HG03521 (cell line): ENCODE data around the gene ADAMTS17.
"Not testable (repeated sequence)": the region's sequence is repeated elsewhere in the genome, so short reads cannot be mapped to it uniquely, and the experiment has no call there.

Experiments used
- ATAC-seq: cut with Tn5 transposase; IDR thresholded peaks from one replicate; pipeline ENCODE4 v1.9.1; 2021; ENCODE audit warnings: mild to moderate bottlenecking, moderate library complexity; ENCODE audit not compliant: unreplicated experiment

The ADAMTS17 gene

DNA sequence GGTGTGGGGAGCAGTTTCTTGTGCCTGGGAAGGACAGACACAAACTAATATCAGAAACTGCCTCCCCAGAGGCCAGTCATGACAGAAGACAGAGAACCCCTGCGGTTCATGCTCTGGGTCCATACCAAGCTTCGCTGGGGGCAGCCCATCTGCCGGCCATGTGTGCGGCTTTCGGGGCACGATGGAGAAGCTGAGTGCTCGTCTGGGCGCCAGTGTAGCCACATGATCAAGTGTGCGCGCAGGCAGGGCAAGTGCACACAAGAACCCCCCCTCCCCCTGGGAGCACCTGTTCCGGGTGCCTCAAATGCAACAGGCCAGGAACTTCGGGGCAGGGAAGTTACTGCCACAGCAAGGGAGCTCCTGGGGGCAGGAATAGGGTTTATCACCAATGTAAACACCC lies 1.8 kb downstream of the ADAMTS17 start:
- ATAC-seq, result no peak

DNA sequence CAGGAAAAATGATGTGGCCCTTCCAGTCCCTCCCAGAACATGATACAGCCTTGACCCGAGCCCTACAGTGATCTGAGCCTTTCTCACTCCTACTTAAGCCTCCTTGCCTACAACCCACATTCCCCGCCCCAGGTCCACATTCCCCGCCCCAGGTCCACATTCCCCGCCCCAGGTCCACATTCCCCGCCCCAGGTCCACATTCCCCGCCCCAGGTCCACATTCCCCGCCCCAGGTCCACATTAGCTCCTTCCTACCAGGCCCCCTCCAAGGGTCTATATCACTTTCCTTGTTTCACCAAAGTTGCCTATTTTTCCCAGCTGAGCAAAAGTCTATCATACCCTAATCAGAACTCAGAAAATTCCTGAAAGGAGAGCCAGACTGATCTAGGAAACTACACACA lies 2.3 kb downstream of the ADAMTS17 start:
- not testable (repeated sequence) for ATAC-seq

DNA sequence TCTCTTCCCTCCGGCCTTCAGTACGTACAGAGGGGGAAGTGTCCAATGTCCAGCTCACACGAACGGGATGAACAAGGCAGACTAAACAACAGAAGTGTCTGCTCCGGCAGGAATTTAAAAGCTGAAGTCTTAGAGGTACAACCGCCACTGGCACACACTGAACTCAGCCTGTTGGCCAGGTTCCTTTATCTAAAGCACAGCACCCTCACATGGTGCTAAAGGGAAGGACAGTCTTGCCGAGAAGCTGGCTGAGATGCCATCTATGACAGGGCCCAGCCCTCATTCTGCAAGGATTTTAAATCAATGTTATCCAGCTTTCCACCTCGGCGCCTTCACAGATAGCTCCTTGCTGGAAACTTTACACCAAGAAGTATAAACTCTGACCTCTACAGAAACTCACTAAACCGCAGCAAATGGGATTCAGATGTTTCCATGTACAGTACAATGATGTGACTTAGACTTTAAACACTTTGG lies 2.8 kb downstream of the ADAMTS17 start:
- peak; percentile 31 for ATAC-seq

DNA sequence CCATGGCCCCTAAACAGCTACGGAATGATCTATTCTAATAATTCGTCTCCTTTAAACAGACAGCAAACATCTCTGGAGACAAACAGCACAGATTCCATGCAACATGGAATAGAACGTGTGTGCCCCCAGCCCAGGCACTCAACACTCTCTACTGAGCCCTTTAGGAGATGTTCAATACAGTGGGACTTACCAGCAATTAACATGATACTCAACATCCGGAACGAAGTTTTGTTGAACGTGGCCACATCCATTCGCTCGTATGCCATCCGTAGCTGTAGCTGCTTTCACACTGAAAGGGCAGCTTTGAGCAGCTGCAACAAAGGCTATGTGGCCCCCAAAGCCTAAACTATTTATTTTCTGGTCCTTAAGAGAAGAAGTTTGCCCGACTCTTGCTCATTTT lies 3.5 kb downstream of the ADAMTS17 start:
- ATAC-seq, result no peak

DNA sequence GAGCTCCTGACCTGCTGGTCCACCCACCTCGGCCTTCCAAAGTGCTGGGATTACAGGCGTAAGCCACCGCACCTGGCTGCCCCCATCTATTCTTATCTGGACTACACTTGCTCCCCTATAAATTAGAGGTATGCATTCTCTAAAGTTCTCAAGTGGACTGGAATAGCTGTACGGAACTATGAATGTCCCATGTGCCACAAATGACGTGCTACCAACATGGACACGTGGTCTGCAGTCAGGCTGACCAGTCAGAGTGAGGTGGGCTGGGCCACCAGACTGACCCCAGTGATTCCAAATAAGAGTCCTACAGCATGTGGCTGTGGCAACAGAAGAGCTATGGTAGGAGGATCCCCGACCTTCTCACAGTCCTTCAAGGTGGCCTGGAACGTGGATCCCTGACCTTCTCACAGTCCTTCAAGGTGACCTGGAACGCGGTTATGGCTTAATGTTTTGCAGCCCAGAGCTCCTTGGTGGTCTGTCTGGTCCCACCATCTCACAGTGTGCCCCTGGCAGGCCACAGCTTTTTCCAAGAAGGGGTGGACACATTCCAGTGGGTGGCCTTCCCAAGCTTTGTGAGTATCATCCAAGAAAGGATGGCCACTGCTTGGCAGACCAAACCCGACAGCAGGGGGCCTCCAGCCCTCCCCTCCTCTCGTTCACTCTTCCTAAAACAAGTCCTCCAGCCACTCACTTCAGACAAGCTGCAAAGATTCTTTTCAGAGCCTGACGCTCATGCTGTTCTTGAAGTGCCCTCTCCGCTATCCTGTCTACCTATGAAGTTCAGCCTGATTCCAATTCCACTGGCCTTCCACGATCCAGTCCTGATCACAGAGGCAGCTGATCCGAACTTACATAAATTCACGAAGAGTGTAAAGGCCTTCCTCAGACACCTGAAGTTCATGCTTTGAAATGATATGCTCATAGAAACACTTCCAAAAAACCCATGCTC lies 4.4 kb downstream of the ADAMTS17 start:
- no peak for ATAC-seq

DNA sequence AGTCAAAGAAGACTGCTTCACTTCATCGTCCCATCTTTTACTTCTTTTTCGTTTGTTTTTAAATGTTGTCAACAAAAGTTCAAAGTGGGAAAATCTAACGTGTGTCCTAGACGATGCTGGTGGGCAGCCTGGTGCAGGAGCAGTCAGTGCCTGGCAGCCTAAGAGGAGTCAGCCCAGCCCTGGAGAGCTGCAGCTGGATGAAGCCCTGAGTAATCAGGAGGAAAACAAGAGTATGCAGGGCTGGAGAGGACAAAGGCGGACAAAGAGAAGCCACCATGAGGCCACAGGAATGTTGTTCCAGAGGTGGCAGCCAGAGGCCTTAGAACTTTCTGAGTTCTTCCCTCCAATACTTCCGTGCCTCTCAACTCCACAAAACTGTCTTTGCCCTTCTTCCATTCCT lies 5.7 kb downstream of the ADAMTS17 start:
- no peak for ATAC-seq

DNA sequence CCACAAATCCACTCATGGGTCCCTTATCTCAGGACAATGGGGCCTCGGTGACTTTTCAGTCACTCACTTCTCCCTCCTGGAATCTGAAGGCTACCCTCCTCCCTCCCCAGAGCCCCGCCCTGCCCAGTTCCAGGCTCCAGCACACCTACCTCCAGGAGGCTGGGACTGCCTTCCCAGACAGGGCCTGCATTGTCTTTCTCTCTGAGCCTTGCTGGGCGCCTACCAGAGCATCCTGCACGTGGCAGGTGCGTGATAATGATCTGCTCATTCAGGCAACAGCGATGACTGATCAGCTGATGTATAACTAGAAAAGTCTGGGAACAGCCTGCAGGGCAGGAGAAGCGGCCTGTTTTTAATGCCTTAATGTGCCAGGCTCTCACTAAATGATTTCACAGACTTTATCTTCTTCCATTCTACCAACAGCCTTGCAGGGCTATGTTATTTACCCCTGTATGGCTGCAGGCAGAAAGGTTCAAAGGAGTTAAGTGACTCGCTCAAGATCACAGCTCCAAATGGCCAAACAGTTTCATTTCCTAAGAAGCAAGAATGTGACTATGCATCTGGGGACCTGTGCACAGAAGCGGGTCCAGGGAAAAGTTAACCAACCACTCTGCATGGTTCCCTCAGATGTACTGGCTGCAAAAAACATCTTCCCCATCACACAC lies 6.3 kb downstream of the ADAMTS17 start:
- no peak for ATAC-seq

DNA sequence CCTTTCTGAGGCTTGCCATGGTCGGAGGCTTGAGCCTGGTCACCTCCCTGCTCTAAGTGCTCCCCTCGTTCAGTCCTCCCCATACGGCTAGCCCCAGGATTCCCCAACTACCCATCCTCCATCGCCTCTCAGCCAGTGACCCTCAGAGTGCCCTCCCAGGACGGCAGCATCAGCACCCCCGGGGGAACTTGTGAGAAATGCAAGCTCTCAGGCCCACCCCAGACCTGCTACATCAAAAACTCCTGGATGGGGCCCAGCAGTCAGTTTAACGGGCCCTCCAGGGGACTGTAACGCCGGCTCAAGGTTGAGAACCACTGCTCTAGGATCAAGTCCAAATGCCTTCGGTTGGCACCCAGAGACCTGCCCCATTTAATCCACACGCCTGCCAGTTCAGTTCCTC lies 6.9 kb downstream of the ADAMTS17 start:
- ATAC-seq, result no peak

DNA sequence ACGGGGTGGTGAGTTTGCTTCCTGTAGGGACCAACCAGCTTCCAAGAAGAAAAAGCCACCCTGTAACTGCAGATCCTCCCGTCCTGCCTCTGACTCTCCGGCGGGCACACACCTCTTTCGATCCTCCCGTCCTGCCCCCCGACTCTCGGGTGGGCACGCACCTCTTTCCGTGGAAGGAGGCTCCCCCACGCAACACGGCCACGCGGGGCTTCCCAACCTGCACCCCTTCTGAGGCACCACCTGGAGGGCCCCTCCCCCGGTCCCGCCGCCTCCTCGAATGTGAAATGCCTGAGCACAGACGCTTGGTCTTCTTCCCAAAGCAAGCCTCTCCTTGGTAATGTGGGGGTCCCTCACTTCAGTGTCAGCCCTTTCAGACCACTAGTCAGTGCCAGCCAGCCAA lies 7.3 kb downstream of the ADAMTS17 start:
- ATAC-seq, result no peak

DNA sequence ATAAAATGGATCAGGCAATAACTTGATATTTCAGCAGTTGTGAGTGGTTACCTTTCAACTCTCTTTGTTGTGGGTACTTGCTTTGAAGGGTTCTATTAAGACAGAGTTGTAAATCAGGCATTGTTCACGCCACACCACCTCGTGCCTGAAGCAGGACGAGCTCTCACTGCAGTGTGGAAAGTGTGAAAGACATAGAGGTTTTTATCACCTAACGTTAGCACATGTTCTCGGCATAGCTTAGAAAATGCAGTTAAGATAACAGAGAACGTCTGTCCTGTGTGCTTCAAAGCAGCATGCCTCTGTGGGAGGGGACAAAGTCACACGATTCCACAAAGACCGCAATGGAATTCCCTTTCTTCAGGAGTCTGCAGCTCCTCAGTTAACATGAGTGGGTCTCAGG lies 7.8 kb downstream of the ADAMTS17 start:
- no peak for ATAC-seq

DNA sequence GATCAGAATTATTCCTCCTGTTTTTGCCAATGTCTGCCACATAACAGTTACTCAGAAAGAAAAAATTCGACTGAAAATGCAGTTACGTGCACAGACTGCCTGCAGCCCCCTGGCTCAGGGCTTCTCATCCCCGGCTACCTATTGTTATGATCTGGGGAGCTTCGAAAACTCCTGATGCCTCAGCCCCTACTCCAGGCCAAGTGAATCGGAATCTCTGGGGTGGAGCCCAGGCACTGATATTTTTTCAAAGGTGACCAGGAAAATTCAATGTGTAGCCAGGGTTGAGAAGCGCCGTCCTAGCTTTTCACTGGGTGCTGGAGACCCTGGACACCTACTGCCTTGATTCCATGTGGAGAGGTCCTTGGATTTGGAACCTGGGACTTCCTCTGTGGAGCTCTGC lies 8.5 kb downstream of the ADAMTS17 start:
- ATAC-seq, result no peak

DNA sequence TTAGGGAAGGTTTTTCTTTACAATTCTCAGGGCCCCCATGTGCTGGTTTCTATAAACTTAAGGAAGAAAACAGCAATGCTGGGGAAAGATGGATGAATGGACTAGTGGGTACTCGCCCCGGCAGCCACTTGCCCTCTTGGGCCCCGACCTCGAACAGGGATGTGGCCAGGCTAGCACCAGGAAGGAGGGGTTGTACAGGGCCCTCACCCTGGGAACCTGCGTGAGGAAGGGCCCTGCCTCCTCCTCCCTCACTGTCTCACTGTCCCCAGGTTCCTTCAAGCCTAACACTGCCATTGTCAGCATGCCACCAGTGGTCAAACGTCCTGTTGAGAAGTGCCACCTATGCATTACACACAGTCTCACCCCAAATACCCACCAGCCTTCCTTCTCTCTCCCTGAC lies 9.1 kb downstream of the ADAMTS17 start:
- no peak for ATAC-seq

DNA sequence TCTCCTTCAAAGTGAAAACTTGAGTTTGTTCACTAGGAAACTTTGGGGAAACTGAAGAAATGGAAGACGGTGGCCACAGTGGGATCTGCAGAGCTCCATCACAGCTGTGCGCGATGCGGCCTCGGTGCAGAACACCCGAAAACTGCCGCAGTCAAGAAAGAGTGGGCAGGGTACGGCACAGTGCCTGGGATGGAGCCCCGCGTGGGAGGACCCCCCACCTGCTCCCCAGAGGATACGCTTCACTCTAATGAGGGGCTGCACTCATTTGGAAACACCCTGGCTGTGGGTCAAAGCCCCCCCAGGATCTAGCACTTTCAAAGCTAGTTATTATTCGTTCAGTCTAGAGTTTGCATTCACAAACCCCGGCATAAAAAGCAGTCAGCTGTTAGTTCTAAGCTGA lies 9.5 kb downstream of the ADAMTS17 start:
- ATAC-seq, result no peak

DNA sequence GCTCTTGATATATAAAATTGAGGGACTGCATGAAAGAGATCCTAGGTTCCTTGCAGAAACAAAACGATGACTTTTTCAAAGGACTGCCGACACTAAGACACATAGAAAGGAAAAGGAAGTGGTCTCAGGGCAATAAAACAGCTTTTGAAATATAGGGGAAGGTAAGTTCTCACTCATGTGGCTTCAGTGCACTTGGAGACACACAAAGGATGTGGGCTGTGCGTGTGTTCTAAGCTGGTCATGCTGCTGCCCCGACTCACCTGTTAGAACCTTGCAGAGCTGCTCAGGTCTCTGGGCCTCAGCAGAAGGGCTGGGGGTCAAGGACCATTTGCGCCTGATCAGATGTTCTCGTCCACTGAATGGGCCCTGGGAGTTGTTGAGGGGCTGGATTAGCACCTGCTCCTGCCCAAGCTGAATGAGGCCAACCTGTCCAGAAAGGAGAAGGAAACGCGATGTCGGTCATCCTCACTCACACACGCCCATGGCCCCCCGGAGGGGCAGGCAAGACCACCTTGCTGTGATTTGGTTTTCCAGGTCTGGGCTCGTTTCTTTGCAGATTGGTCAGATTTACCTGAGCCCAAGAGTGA lies 11.1 kb downstream of the ADAMTS17 start:
- no peak for ATAC-seq

DNA sequence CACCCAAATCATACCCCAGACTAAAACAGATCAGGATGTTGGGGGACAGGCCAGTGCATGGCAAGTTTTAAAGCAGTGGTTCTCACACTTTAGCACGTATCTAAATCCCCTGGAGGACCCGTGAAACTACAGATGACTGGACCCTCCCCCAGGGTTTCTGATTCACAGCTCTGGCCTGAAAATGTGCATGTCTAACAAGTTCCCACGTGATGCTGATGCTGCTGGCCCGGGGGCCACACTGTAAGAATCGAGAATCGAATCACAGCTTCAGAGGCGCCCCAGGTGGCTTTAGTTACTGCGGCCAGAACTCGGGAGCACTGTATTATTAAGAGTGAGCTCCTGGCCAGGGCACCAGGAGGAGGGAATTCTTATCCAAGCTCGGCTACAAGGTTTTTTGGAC lies 11.6 kb downstream of the ADAMTS17 start:
- no peak for ATAC-seq

DNA sequence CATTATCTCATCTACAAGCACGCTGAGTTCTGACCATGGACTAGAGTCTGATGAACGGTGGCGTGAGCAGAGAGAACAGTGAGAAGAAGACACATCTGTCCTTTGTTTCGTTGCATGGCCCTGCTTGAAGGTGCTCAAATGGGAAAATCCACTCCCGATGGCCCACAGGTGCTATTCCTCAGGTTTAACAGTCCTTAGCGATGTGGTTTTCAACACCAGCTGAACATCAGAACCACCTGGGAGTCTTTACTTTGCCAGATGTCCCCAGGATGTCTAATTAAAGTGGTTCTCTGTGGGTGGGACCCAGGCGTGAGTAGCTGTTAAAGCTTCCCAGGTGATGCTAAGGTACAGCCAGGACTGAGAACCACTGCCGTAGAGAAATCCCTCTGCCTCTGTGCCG lies 13.0 kb downstream of the ADAMTS17 start:
- no peak for ATAC-seq

DNA sequence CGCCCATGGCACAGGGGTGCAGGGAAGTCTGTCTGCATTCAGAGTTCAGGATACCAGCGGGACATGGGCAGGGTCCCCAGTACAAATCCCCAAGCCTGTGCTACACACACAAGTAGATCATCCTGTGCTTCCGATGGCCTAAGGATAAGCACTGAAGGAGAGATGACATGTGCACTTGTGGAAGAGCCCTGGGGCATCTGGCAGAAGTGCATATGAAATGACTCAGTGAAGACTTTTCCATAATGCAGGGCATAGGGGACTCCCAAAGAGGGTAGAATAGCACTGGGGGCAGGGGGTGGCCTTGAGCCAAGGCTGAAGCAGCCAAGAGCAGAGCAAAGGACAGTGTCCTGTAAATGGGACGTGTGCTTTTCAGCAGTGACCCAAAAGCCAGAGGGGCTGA lies 22.9 kb downstream of the ADAMTS17 start:
- no peak for ATAC-seq

DNA sequence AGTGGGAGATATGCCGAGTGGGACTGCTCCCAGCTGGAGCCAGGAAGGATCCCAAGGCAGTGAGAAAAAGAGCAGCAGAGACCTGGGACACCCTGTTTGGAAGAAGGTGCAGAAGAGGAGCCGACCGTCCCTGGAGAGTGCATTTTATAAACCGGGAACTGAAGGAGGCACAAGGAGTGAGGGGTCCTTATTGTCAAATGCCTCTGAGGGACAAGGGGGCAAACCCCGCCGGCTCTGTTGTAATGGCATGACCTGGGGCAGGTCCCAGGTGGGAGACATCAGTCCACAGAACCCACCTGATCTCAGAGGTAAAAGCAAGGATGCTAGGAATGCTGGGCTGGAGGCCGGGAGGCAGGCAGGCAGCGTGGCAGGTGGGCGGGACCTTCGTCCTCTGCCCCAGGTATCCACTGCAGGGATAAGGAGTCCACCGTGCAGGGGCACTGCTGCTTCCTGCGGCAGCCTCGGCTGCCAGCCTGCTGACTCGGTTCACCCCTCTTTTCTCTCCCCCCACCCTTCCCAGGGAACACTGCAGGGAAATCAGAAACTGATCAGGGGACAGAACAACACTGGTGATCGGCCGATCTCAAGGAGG lies 26.9 kb downstream of the ADAMTS17 start:
- ATAC-seq, result no peak

DNA sequence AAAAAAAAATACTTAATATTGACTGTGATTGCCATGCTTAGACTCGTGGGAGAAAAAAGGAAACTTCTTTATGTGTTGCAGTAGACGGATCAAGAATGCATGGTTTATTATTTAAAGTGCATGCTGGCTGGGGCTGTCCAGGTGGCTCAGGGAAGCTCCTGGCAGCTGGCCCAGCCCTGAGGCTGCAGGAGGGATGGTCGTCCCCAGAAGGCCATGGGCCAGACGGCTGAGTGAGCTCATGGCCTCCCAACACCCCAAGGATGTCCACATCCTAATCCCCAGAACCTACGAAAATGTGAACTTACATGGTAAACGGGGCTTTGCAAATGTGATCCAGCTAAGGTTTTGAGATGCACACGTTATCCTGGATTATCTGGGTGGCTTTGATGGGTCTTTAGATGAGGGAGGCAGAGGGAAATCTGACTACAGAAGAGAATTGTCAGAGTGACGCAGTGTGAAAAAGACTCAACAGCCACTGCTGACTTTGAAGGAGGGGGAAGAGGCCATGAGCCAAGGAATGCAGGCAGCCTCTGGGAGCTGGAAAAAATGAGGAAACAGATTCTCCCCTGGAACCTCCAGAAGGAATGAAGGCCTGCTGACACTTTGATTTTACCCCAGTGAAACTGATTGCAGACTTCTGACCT lies 29.8 kb downstream of the ADAMTS17 start:
- no peak for ATAC-seq

DNA sequence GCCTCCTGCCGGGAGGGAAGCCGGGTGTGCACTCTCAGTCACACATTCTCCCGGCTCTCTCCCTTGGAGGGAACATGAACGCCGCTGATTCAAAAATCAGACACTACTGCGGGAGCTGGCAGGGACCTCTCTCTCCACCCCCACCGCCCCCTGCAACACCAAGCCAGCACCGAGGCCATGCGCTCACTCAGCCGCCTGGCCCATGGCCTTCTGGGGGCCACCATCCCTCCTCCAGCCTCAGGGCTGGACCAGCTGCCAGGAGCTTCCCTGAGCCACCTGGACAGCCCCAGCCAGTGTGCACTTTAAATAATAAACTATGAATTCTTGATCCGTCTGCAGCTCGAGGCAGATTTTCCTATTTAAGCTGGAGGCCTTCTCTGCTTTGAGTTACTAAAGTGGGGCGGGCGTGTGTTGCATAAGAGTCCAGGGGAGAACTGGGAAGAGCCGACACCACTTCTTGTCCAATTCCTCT lies 30.6 kb downstream of the ADAMTS17 start:
- no peak for ATAC-seq
